C4-2B (cell line): ENCODE results near the gene PARL.

ENCODE experiments used
- ZFX ChIP-seq: fragments of 450-650 bp; IDR thresholded peaks from 2 replicates; pipeline ENCODE4 v1.6.1; 2017
- TF ChIP-seq, protein P1 (sequence below): fragments of 450-650 bp; conservative IDR thresholded peaks from 2 replicates; pipeline ENCODE4 v1.5.1; 2017; ENCODE audit warnings: mild to moderate bottlenecking

DNA sequence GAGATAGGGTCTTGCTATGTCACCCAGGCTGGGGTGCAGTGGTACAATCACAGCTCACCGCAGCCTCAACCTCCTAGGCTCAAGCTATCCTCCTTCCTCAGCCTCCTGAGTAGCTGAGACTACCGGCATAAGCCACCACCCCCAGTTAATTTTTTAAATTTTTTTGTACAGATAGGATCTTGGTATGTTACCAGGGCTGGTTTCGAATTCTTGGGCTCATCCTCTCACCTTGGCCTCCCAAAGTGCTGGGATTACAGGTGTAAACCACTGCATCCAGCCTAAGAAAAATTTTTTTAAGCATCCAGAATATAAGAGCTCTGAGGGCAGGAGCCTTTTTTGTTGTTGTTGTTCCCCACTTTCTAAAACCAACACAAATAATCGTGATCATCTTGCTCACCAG is 44.9 kb downstream of the PARL start:
- TF ChIP-seq, protein P1, sequence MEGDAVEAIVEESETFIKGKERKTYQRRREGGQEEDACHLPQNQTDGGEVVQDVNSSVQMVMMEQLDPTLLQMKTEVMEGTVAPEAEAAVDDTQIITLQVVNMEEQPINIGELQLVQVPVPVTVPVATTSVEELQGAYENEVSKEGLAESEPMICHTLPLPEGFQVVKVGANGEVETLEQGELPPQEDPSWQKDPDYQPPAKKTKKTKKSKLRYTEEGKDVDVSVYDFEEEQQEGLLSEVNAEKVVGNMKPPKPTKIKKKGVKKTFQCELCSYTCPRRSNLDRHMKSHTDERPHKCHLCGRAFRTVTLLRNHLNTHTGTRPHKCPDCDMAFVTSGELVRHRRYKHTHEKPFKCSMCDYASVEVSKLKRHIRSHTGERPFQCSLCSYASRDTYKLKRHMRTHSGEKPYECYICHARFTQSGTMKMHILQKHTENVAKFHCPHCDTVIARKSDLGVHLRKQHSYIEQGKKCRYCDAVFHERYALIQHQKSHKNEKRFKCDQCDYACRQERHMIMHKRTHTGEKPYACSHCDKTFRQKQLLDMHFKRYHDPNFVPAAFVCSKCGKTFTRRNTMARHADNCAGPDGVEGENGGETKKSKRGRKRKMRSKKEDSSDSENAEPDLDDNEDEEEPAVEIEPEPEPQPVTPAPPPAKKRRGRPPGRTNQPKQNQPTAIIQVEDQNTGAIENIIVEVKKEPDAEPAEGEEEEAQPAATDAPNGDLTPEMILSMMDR = no peak
- TF ChIP-seq ZFX = no peak
